GM12875 (cell line): ENCODE measurements around the gene USP4.

Source experiments
- H3K4me3 ChIP-seq: one replicate; pipeline ENCODE4 v1.5.1; 2011; ENCODE audit warnings: low read depth, low read length, control low read depth
- CTCF ChIP-seq: IDR thresholded peaks from 2 replicates; pipeline ENCODE4 v1.5.1; 2011; ENCODE audit warnings: low read depth, mild to moderate bottlenecking, control low read depth, inconsistent platforms, low read length, moderate library complexity, borderline replicate concordance; ENCODE audit not compliant: insufficient read depth

Gene USP4

GRCh38 chr3:49276475-49277382, 63.1 kb downstream of the USP4 start, which contains the start of gene C3orf62:
C3orf62 (minus strand) TSS chr3:49277232; CDS start chr3:49276872, 360 bp downstream.
- no peak for TF ChIP-seq CTCF
- H3K4me3 ChIP-seq: peak within 1 kb of the TSS; percentile 62

- no peak for TF ChIP-seq CTCF
- H3K4me3 ChIP-seq: no peak overlapping the region
These were observed 65.9 kb downstream of the USP4 start for GRCh38 chr3:49273825-49274532.

- no peak for TF ChIP-seq CTCF
These were observed 68.8 kb downstream of the USP4 start for GRCh38 chr3:49271047-49271446.

GRCh38 chr3:49270156-49270500, 69.7 kb downstream of the USP4 start:
- TF ChIP-seq CTCF: no peak
- no peak overlapping the region for H3K4me3 ChIP-seq

More at GRCh38 chr3:49271047-49271446, 68.8 kb downstream of the USP4 start:
- H3K4me3 ChIP-seq: no peak overlapping the region

GRCh38 chr3:49269443-49270155, 70.3 kb downstream of the USP4 start:
- no peak overlapping the region for H3K4me3 ChIP-seq

More at GRCh38 chr3:49269443-49270155, 70.3 kb downstream of the USP4 start:
- no peak for TF ChIP-seq CTCF
